ENCODE measurements around the gene CPM. TPM values are rescaled to one million over a fixed set of nuclear protein-coding genes. Genes with fewer than 3 reads are reported as not detected.

CPM gene
- total RNA-seq, 4 donors from 2014 or later, result 233 to 478 (median 301) TPM

- no peak for DNase-seq (ENCODE audit: low spot score)
- no peak for ATAC-seq (ENCODE audit: low FRiP score)
- no peak for TF ChIP-seq CTCF (IDR thresholded peaks at IDR 0.05)
Measured at GRCh38 chr12:68882251-68882964, 50.6 kb downstream of the CPM start.

- ATAC-seq (ENCODE audit: low FRiP score) (no peak), DNase-seq (ENCODE audit: low spot score) (no peak)
- TF ChIP-seq CTCF (IDR thresholded peaks at IDR 0.05), result no peak
Measured at GRCh38 chr12:68880660-68881325, 52.2 kb downstream of the CPM start.

- DNase-seq (ENCODE audit: low spot score), result no peak
- no peak for TF ChIP-seq CTCF (IDR thresholded peaks at IDR 0.05)
- ATAC-seq (ENCODE audit: low FRiP score), result no peak
Measured at GRCh38 chr12:68878846-68879245, 54.1 kb downstream of the CPM start.

GRCh38 chr12:68878283-68878682 lies 54.7 kb downstream of the CPM start:
- no peak for DNase-seq (ENCODE audit: low spot score)
- ATAC-seq (ENCODE audit: low FRiP score), result no peak
- no peak for TF ChIP-seq CTCF (IDR thresholded peaks at IDR 0.05)

GRCh38 chr12:68877583-68877982 lies 55.4 kb downstream of the CPM start:
- DNase-seq (ENCODE audit: low spot score) (no peak), ATAC-seq (ENCODE audit: low FRiP score) (no peak)
- TF ChIP-seq CTCF (IDR thresholded peaks at IDR 0.05), result no peak

GRCh38 chr12:68876461-68876860 lies 56.5 kb downstream of the CPM start:
- DNase-seq (ENCODE audit: low spot score), result no peak

More at GRCh38 chr12:68876461-68876860, 56.5 kb downstream of the CPM start:
- no peak for ATAC-seq (ENCODE audit: low FRiP score)
- TF ChIP-seq CTCF (IDR thresholded peaks at IDR 0.05), result no peak

Measured in omental fat pad (tissue), 4 donors.